Prostate gland (tissue), 2 donors: Measurements from ENCODE around the gene RNU1-2. TPM values are rescaled to one million over a fixed set of nuclear protein-coding genes. Genes with fewer than 3 reads are reported as not detected.
"Not testable (repeated sequence)": the region's sequence is repeated elsewhere in the genome, so short reads cannot be mapped to it uniquely, and the experiment has no call there.

Source experiments
- DNase-seq: peaks from one replicate; pipeline ENCODE4 v3.0.0-alpha.2; 2019; ENCODE audit warnings: low spot score
- H3K27ac ChIP-seq, 2 donors: fragments of 200-600 bp; sonication (generic); 2 replicates each; pipeline ENCODE4 v1.5.1; 2017 to 2019
- H3K27me3 ChIP-seq: fragments of 200-600 bp; sonication (generic); replicated peaks from 2 replicates; pipeline ENCODE4 v1.5.1; 2019; ENCODE audit not compliant: insufficient read depth
- H3K36me3 ChIP-seq, 2 donors: fragments of 200-600 bp; sonication (generic); 1 replicate in 1 of 2; 2 replicates in 1 of 2; pipeline versions ENCODE4 v1.5.1 to v1.8.1; 2017 to 2019
- H3K4me1 ChIP-seq: fragments of 200-600 bp; sonication (generic); replicated peaks from 2 replicates; pipeline ENCODE4 v1.5.1; 2019
- H3K4me3 ChIP-seq, 2 donors: fragments of 200-600 bp; sonication (generic); 2 replicates each; pipeline ENCODE4 v1.5.1; 2017 to 2019
- H3K9me3 ChIP-seq: fragments of 200-600 bp; sonication (generic); 2 replicates; pipeline ENCODE4 v1.5.1; 2017
- POLR2A ChIP-seq: fragments of 450-650 bp; IDR thresholded peaks from one replicate; pipeline ENCODE4 v1.6.1; 2016; ENCODE audit warnings: antibody characterized with exemption, mild to moderate bottlenecking
- POLR2AphosphoS5 ChIP-seq: sonication (generic); formaldehyde crosslinking; IDR thresholded peaks from one replicate; pipeline ENCODE4 v1.6.1; 2017; ENCODE audit warnings: antibody characterized with exemption
- WGBS: methylation state at CpG from one replicate; pipeline ENCODE4 v1.1.5; 2018; 5-methylcytosine and 5-hydroxymethylcytosine counted together
- intact Hi-C: fragments of 100-400 bp; cut with DNase I; formaldehyde crosslinking; loops from one replicate; pipeline ENCODE4 v1.14.2; 2022
- total RNA-seq, 2 donors: library from RNA; depleted of rRNA; stranded (reverse); fragments of >200 nt; gene quantifications; one replicate each; pipeline ENCODE4 v1.1.0, GENCODE V29; 2016
- TF ChIP-seq, protein P1 (sequence below), 4 experiments: fragments of 200-600 bp in 2 of 4; fragments of 450-650 bp in 2 of 4; sonication (generic) in 2 of 4; IDR thresholded peaks; 1 replicate in 3 of 4; 2 replicates in 1 of 4; pipeline ENCODE4 v1.5.1; 2016 to 2019; ENCODE audit warnings: antibody characterized with exemption in 4 of 4, mild to moderate bottlenecking in 2 of 4, moderate library complexity in 2 of 4

RNU1-2 gene
- total RNA-seq, 2 donors from 2014 or later, result under 0.01 TPM

- H3K36me3 ChIP-seq, result no peaks in the 10 kb centered on the region
- H3K27ac ChIP-seq, result no peak overlapping the region
- no peaks in the 10 kb centered on the region for H3K27me3 ChIP-seq
- no peaks in the 10 kb centered on the region for H3K9me3 ChIP-seq
- 93% methylated on average over 4 of the region's 4 CpGs for WGBS
- no peak overlapping the region for H3K4me3 ChIP-seq
- TF ChIP-seq POLR2A (no peak), POLR2AphosphoS5 (no peak)
- TF ChIP-seq, protein P1, sequence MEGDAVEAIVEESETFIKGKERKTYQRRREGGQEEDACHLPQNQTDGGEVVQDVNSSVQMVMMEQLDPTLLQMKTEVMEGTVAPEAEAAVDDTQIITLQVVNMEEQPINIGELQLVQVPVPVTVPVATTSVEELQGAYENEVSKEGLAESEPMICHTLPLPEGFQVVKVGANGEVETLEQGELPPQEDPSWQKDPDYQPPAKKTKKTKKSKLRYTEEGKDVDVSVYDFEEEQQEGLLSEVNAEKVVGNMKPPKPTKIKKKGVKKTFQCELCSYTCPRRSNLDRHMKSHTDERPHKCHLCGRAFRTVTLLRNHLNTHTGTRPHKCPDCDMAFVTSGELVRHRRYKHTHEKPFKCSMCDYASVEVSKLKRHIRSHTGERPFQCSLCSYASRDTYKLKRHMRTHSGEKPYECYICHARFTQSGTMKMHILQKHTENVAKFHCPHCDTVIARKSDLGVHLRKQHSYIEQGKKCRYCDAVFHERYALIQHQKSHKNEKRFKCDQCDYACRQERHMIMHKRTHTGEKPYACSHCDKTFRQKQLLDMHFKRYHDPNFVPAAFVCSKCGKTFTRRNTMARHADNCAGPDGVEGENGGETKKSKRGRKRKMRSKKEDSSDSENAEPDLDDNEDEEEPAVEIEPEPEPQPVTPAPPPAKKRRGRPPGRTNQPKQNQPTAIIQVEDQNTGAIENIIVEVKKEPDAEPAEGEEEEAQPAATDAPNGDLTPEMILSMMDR (IDR thresholded peaks at IDR 0.05), result no peak
- no peak for DNase-seq
- no peaks in the 10 kb centered on the region for H3K4me1 ChIP-seq
- intact Hi-C loops, result no loop called here
These were observed 11.1 kb downstream of the RNU1-2 start for GRCh38 chr1:16906873-16907272.

DNA sequence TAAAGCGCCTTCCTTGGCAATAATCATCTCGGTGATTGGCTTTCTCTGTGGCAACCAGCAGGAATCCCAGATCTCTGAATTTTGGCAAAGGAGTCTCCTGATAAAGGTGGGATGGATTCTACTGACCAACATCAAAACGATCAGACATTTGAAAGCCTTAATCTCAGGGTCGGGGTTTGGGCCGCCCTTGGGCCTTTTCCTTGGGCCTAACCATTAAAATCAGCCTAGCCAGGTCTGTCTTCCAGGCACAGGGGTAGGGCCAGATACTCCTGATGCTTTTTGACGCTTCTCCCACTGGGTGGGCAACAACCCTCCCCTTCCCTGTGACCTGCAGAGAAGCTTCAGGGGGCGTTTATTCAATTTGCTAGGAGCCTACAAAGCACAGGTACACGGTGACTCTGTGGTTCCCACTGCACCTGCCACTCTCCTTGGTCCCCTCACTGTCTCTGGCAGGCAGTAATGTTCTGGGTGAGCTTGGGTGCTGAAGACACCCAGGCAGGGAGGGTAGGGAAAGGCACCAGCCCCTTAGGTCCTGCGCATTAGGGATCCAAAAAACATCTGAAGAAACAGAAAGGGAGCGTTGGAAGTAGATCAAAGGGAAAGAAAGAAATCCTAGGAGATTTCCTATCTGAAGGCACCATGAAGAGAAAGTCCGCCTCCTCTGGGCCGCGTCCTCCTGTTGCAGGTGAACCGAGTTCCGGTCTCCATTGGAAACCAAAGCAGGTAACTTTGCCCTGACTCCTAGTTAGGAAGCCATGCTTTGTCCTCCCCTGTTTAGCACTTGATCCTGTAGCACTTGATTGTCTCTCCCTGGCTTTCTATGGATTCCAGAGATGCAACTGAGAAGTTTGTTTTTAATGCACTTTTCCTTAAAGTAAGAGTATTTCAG, 12.3 kb downstream of the RNU1-2 start:
- WGBS, result 88% methylated on average over 15 of the region's 15 CpGs
- DNase-seq, result no peak
- Histone ChIP-seq H3K9me3 (no peaks in the 10 kb centered on the region), H3K4me1 (peaks cover 2% of the 10 kb centered on the region), H3K27ac (no peak overlapping the region), H3K4me3 (no peak overlapping the region), H3K36me3 (no peaks in the 10 kb centered on the region), H3K27me3 (no peaks in the 10 kb centered on the region)
- intact Hi-C loops, result no loop called here
- TF ChIP-seq, protein P1 (IDR thresholded peaks at IDR 0.05), result no peak
- TF ChIP-seq POLR2A (no peak), POLR2AphosphoS5 (no peak)

DNA sequence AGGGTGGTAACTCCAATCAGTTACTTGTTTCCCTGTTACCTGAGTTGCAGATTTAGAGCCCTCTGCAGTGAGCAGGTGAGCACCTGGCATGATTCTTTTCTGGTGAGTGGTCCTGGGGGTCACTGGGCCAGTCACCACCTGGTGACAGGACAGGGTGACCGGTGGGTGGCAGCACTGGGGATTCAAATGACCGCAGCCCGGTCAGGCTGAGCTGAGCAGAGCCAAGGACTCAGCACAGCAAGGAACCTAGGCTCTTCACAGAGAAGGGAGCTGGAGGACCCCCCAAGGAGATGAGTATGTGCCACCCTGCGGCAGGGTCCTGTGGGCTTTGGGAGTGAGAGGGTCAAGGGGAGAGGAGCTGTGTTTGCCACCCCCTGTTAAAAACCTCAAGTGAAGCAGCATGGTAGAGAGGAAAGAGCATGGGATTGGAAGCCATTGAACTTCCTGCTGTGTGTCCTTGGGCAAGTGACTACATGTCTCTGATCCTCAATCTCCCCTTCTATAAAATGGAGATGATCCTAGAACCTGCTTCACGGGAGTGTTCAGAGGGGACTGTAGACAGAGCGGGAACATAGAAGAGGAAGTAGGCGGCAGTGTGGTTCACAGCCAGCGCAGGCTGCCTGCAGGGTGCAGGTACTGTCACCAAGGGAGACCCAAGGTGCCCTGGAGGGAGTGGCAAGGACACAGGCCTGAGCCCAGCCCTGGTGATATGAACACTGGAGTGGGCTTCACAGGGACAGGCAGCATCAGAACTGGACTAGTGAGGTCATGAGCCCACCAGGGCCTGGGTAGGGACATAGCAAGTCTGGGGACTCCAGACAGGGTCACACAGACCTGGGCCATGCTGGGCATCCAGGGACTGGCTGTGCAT, 16.3 kb downstream of the RNU1-2 start:
- H3K36me3 ChIP-seq, DNase-seq, H3K27ac ChIP-seq, H3K9me3 ChIP-seq, intact Hi-C loops, H3K4me3 ChIP-seq, H3K4me1 ChIP-seq, H3K27me3 ChIP-seq: not testable (repeated sequence)
- WGBS, result 85% methylated on average over 8 of the region's 8 CpGs

DNA sequence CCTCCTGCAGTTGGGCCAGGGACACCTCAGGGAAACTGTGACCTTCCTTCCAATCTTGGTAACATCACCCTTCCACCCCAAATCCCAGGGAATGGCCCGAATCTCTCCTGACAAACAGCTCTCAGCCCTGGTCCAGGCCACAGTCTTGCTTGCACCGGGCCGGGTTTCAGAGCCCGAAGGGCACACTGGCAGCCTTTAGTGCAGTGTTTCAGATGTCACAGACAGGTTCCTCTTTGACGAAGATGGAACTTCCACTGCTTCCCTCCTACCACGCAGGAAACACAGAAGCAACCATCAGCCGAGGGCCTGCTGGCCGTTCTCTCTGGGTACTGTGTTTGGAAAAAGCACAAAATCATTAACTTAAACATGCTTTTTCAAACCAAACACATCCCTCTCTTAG, 17.0 kb downstream of the RNU1-2 start:
- intact Hi-C loops, H3K4me1 ChIP-seq, H3K36me3 ChIP-seq, H3K4me3 ChIP-seq, H3K27me3 ChIP-seq, H3K27ac ChIP-seq, DNase-seq, H3K9me3 ChIP-seq: not testable (repeated sequence)
- 80% methylated on average over 8 of the region's 8 CpGs for WGBS

DNA sequence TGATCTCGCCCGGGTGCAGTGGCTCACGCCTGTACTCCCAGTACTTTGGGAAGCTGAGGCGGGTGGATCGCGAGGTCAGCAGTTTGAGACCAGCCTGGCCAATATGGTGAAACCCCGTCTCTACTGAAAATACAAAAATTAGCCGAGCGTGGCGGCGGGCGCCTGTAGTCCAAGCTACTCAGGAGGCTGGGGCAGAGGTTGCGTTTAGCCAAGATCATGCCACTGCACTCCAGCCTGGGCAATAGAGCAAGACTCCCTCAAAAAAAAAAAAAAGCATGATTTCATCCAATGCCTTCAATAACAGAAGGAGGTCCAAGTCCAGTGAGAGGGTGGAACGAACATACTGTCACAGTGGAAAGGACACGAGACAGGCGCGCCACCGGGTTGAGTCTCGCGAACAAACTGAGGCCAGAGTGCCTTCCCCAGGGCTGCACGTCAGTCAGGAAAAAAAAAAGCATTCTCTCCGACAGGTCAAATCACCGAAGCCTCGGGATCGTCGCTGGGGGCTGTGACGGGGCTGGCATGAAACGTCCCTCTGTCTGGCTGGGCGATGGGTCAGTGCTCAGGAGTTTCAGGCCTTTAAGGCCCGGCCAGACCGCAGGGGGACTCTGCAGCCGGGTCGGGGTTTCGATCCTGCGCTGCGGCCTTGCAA, 17.5 kb downstream of the RNU1-2 start:
- no peaks in the 10 kb centered on the region for H3K9me3 ChIP-seq
- no peak for DNase-seq
- H3K27ac ChIP-seq, result peak overlapping the region; percentile 32 to 77
- TF ChIP-seq POLR2A, result no peak
- TF ChIP-seq, protein P1 (IDR thresholded peaks at IDR 0.05), result no peak
- intact Hi-C loops, result no loop called here
- peaks cover 8% of the 10 kb centered on the region for H3K4me1 ChIP-seq
- peak overlapping the region; percentile 86 to 99 for H3K4me3 ChIP-seq
- H3K27me3 ChIP-seq, result no peaks in the 10 kb centered on the region
- WGBS, result 48% methylated on average over 36 of the region's 36 CpGs
- no peaks in the 10 kb centered on the region for H3K36me3 ChIP-seq
